Esophagus muscularis mucosa (tissue), 4 donors: ENCODE results near the gene EFTUD2.

ENCODE experiments used
- CTCF ChIP-seq, 3 experiments: fragments of 200-600 bp in 2 of 3; fragments of 450-650 bp in 1 of 3; sonication (generic) in 2 of 3; IDR thresholded peaks; one replicate each; pipeline ENCODE4 v1.5.1; 2017 to 2019; ENCODE audit warnings: antibody characterized with exemption in 3 of 3, mild to moderate bottlenecking in 2 of 3, moderate library complexity in 1 of 3
- EP300 ChIP-seq: sonication (generic); formaldehyde crosslinking; IDR thresholded peaks from one replicate; pipeline ENCODE4 v1.6.1; 2017; ENCODE audit warnings: antibody characterized with exemption
- POLR2A ChIP-seq: fragments of 450-650 bp; IDR thresholded peaks from one replicate; pipeline ENCODE4 v1.6.1; 2017; ENCODE audit warnings: antibody characterized with exemption, moderate library complexity, mild to moderate bottlenecking, low read depth

- TF ChIP-seq POLR2A (no peak), CTCF (IDR thresholded peaks at IDR 0.05) (no peak), EP300 (no peak)
These were observed 27.7 kb downstream of the EFTUD2 start for GRCh38 chr17:44871556-44871955.
